ENCODE results near the gene DAB1.

Gene DAB1

GRCh38 chr1:57473448-57473847 is 49.6 kb upstream of the DAB1 start:
- no peaks in the 10 kb centered on the region for H3K36me3 ChIP-seq (ENCODE audit: control insufficient read depth in 2 of 2, insufficient read depth in 1 of 2, low read length in 2 of 2)
- POLR2A ChIA-PET, result no interaction called here

GRCh38 chr1:57471995-57472394 is 48.1 kb upstream of the DAB1 start:
- CTCF ChIA-PET, result interaction anchor here (0.6 kb wide), 1 partner anchor 643 kb away, joined by 3 read pairs; no protein-coding TSS in a partner anchor
- POLR2A ChIA-PET, result no interaction called here
- H3K9me3 ChIP-seq (ENCODE audit: control insufficient read depth, insufficient read depth, low read depth, low read length), result no peaks in the 10 kb centered on the region
- H3K4me1 ChIP-seq (ENCODE audit: control insufficient read depth, insufficient read depth, low read length), result no peaks in the 10 kb centered on the region
- TF ChIP-seq ZNF391 (tag by site-specific recombination; IDR thresholded peaks at IDR 0.05; ENCODE audit: borderline replicate concordance, low read depth) (no peak), ZNF513 (tag by site-specific recombination; IDR thresholded peaks at IDR 0.05) (no peak), ZNF626 (tag by site-specific recombination; IDR thresholded peaks at IDR 0.05) (no peak)
- no peaks in the 10 kb centered on the region for H3K36me3 ChIP-seq (ENCODE audit: control insufficient read depth in 2 of 2, insufficient read depth in 1 of 2, low read length in 2 of 2)
- H3K4me3 ChIP-seq (ENCODE audit: low read depth, low read length), result no peak overlapping the region
- H3K27ac ChIP-seq (ENCODE audit: extremely low read depth, low read depth, low read length), result no peak overlapping the region

More at GRCh38 chr1:57473448-57473847, 49.6 kb upstream of the DAB1 start:
- TF ChIP-seq OSR2 (tag by site-specific recombination; IDR thresholded peaks at IDR 0.05), result no peak
- TF ChIP-seq ZNF24 (tag by site-specific recombination; IDR thresholded peaks at IDR 0.05), result no peak
- TF ChIP-seq ZNF76 (tag by site-specific recombination; IDR thresholded peaks at IDR 0.05; ENCODE audit: borderline replicate concordance, low read depth), result no peak
- no peak for TF ChIP-seq ZNF473 (tag by site-specific recombination; IDR thresholded peaks at IDR 0.05)
- TF ChIP-seq SCRT2 (tag by site-specific recombination; IDR thresholded peaks at IDR 0.05), result no peak
- TF ChIP-seq, protein P1, sequence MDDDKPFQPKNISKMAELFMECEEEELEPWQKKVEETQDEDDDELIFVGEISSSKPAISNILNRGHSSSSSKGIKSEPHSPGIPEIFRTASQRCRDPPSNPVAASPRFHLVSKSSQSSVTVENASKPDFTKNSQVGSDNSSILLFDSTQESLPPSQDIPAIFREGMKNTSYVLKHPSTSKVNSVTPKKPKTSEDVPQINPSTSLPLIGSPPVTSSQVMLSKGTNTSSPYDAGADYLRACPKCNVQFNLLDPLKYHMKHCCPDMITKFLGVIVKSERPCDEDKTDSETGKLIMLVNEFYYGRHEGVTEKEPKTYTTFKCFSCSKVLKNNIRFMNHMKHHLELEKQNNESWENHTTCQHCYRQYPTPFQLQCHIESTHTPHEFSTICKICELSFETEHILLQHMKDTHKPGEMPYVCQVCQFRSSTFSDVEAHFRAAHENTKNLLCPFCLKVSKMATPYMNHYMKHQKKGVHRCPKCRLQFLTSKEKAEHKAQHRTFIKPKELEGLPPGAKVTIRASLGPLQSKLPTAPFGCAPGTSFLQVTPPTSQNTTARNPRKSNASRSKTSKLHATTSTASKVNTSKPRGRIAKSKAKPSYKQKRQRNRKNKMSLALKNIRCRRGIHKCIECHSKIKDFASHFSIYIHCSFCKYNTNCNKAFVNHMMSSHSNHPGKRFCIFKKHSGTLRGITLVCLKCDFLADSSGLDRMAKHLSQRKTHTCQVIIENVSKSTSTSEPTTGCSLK (tag by site-specific recombination; IDR thresholded peaks at IDR 0.05), result no peak
- no peak for TF ChIP-seq KLF10 (tag by site-specific recombination; IDR thresholded peaks at IDR 0.05)
- TF ChIP-seq, protein P2, sequence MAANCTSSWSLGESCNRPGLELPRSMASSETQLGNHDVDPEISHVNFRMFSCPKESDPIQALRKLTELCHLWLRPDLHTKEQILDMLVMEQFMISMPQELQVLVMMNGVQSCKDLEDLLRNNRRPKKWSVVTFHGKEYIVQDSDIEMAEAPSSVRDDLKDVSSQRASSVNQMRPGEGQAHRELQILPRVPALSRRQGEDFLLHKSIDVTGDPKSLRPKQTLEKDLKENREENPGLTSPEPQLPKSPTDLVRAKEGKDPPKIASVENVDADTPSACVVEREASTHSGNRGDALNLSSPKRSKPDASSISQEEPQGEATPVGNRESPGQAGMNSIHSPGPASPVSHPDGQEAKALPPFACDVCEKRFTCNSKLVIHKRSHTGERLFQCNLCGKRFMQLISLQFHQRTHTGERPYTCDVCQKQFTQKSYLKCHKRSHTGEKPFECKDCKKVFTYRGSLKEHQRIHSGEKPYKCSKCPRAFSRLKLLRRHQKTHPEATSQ (tag by site-specific recombination; IDR thresholded peaks at IDR 0.05), result no peak
- no peak for TF ChIP-seq ZNF785 (tag by site-specific recombination; IDR thresholded peaks at IDR 0.05)
- no peak for TF ChIP-seq TCF7L2 (IDR thresholded peaks at IDR 0.05; ENCODE audit: borderline replicate concordance, low read depth, low read length)
- no peak for TF ChIP-seq ZNF266 (tag by site-specific recombination; IDR thresholded peaks at IDR 0.05; ENCODE audit: low read depth)
- no peak for TF ChIP-seq ZNF19 (tag by site-specific recombination; IDR thresholded peaks at IDR 0.05; ENCODE audit: low read depth)
- no peak for TF ChIP-seq ZNF621 (tag by site-specific recombination; IDR thresholded peaks at IDR 0.05)
- no peak for TF ChIP-seq RBAK (tag by site-specific recombination; IDR thresholded peaks at IDR 0.05)
- TF ChIP-seq ZNF433 (tag by site-specific recombination; IDR thresholded peaks at IDR 0.05; ENCODE audit: low read depth), result no peak
- no peak for TF ChIP-seq ZNF571 (tag by site-specific recombination; IDR thresholded peaks at IDR 0.05)
- TF ChIP-seq INSM2 (tag by site-specific recombination; IDR thresholded peaks at IDR 0.05), result no peak
- H3K9me3 ChIP-seq (ENCODE audit: control insufficient read depth, insufficient read depth, low read depth, low read length), result no peaks in the 10 kb centered on the region
- no peak overlapping the region for H3K4me3 ChIP-seq (ENCODE audit: low read depth, low read length)
- CTCF ChIA-PET, result interaction anchor here (0.7 kb wide), 1 partner anchor 662 kb away, joined by 3 read pairs; no protein-coding TSS in a partner anchor
- H3K4me1 ChIP-seq (ENCODE audit: control insufficient read depth, insufficient read depth, low read length), result no peaks in the 10 kb centered on the region
- no peak overlapping the region for H3K27ac ChIP-seq (ENCODE audit: extremely low read depth, low read depth, low read length)
